Endothelial cell of umbilical vein (primary cell): ENCODE data around the gene CD163L1.

Experiments used
- CTCF ChIP-seq, 2 donors: IDR thresholded peaks; 1 replicate in 1 of 2; 2 replicates in 1 of 2; pipeline ENCODE4 v1.5.1; 2011; ENCODE audit warnings: low read length in 2 of 2, mild to moderate bottlenecking in 2 of 2, moderate library complexity in 2 of 2, control low read depth in 1 of 2, inconsistent platforms in 1 of 2, low read depth in 1 of 2; ENCODE audit not compliant: insufficient read depth in 1 of 2; ENCODE audit errors: extremely low read depth in 1 of 2
- EZH2 ChIP-seq: IDR thresholded peaks from 2 replicates; pipeline ENCODE4 v1.6.1; 2012; ENCODE audit warnings: borderline replicate concordance, low read depth, mild to moderate bottlenecking, moderate library complexity, low read length, inconsistent platforms; ENCODE audit not compliant: severe bottlenecking
- FOS ChIP-seq: IDR thresholded peaks from 2 replicates; pipeline ENCODE4 v1.6.1; 2011; ENCODE audit warnings: mild to moderate bottlenecking, low read length, moderate library complexity, borderline replicate concordance; ENCODE audit not compliant: insufficient read depth
- JUN ChIP-seq: IDR thresholded peaks from 2 replicates; pipeline ENCODE4 v1.6.1; 2011; ENCODE audit warnings: borderline replicate concordance, low read depth; ENCODE audit not compliant: insufficient read length, insufficient read depth
- POLR2A ChIP-seq: IDR thresholded peaks from 2 replicates; pipeline ENCODE4 v1.6.1; 2012; ENCODE audit warnings: low read depth, mild to moderate bottlenecking, control low read depth, low read length
- POLR2AphosphoS5 ChIP-seq: IDR thresholded peaks from 2 replicates; pipeline ENCODE4 v1.6.1; 2012; ENCODE audit warnings: low read depth, mild to moderate bottlenecking, control low read depth, low read length, moderate library complexity; ENCODE audit not compliant: insufficient read depth
- TF ChIP-seq, protein P1 (sequence below): IDR thresholded peaks from 2 replicates; pipeline ENCODE4 v1.6.1; 2011; ENCODE audit not compliant: insufficient read depth, insufficient read length

GRCh38 chr12:7375145-7375543 is 68.8 kb downstream of the CD163L1 start:
- no peak for TF ChIP-seq CTCF (IDR thresholded peaks at IDR 0.05; ENCODE audit: extremely low read depth in 1 of 2, insufficient read depth in 1 of 2, low read depth in 1 of 2, low read length in 2 of 2)
- no peak for TF ChIP-seq POLR2A
- TF ChIP-seq POLR2AphosphoS5, result no peak
- no peak for TF ChIP-seq EZH2
- TF ChIP-seq FOS, result no peak
- no peak for TF ChIP-seq JUN
- TF ChIP-seq, protein P1, sequence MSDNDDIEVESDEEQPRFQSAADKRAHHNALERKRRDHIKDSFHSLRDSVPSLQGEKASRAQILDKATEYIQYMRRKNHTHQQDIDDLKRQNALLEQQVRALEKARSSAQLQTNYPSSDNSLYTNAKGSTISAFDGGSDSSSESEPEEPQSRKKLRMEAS, result no peak
